GM21526 (cell line): Measurements from ENCODE around the gene C12orf42.

Source experiments
- ATAC-seq: cut with Tn5 transposase; IDR thresholded peaks from one replicate; pipeline ENCODE4 v1.9.1; 2021; ENCODE audit warnings: moderate library complexity; ENCODE audit not compliant: unreplicated experiment, low FRiP score

Gene C12orf42

GRCh38 chr12:103350116-103350515 is 145.7 kb downstream of the C12orf42 start:
- no peak for ATAC-seq

GRCh38 chr12:103348935-103349334 is 146.8 kb downstream of the C12orf42 start:
- no peak for ATAC-seq

DNA sequence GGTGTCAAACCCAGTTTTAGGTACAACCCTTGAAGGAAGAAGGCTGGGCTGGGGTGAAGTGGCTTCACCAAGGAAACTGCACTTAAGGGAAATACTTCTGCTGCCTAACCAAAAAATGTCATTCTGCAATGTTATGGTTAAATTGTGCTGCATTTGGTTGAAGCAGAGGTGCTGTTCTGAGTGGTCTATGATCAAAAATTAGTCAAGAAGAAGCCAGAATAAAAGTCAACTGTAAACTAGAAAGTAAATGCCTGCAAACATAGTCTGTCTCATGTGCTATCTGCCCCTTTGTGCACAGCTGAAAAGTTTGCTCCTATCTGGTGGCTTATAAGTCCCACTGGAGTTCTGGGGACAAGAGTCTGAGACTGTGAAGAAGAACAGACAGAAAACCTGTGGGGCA is 158.8 kb downstream of the C12orf42 start:
- no peak for ATAC-seq

DNA sequence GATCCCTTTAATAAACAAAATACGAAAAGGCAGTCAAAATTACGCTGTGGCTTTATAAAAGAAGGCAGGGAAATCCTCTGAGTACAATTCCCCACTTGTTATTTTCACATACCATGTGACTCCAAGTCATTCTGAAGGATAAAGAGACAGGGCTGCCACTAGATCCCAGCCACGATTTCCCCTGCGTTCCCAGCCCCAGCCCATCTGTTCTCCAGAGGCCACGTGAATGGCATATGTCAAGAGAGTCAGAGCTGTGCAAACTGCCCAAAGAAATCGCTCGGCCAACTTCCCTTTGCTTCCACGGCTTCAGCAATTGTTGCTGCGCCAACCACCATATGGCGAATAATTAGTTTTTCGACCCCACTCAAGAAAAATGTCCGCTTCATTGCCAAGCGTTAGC is 161.3 kb downstream of the C12orf42 start:
- ATAC-seq: no peak

DNA sequence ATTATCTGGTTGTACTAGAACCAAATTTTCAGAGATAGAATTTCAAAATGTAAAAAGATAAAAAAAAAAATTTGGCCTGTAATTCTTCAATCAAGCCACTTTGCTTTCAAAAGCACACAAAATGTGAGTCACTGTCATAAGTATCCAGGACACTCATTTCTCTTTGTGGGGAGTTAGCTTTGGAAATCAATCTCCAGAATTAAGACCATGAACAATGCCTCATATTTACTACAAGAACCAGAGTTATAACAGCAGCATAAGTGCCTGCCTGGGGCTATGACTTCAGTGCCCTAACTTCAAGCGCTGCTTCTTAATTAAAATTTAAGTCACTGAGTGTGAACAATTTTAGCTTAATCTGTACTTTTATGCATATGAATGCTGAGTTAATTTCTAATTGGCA is 162.1 kb downstream of the C12orf42 start:
- no peak for ATAC-seq

- ATAC-seq: no peak
Observed at GRCh38 chr12:103331643-103332042, 164.1 kb downstream of the C12orf42 start.

GRCh38 chr12:103330672-103331071 is 165.1 kb downstream of the C12orf42 start:
- ATAC-seq: no peak

GRCh38 chr12:103327676-103328075 is 168.1 kb downstream of the C12orf42 start:
- ATAC-seq: no peak

DNA sequence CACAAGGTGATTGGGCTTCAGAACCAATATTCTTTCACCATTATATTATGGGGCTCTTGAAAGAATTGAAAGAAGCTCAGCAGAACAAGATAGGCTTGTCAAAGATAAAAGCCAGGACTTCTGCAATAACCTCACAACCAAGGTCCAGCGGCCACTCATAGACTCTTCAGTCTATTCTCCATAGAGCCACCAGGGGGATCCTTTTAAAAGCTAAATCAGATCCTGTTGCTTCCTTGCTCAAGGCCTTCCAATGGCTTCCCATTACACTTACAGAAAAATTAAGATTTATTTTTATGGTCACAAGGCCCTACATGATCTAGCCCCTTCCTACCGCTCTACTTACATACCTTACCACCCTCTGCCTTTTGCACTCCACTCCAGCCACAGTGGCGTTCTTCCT is 169.6 kb downstream of the C12orf42 start:
- ATAC-seq: no peak

DNA sequence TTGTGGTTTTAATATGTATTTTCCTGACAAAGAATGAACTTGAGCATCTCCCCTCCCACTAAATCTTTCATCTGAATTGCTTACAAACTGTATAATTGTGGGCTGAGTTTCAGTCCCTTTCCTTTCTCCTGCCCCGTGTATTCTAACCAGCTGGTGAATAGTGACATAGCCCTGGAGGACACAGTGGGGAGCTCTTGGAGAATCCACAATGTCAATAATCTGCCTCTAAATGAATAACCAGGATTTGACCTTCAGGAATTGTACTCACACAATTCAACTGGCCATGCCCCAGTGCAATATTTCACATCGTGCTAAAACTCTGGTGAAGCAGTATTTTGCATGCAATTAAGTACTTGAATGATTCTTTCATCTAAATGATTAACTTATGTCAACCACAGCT is 177.2 kb downstream of the C12orf42 start:
- no peak for ATAC-seq

DNA sequence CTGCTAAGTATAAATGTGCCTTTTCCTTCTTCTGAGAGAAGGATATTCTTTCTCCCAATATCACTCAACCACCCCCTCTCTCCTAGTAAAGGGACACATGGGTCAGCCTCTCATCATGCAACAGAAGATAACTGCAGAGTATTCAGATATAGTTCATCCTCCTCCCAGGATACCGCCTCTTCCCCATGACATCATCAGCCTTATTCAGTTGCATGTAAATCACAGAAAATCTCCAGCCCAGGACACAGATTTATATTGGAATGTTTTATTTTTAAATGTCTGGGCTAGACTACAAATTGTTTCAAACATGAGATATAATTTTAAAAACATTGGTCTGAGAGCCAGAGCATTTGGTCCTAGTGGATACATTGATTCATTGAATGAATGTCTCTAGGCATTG is 178.5 kb downstream of the C12orf42 start:
- no peak for ATAC-seq

DNA sequence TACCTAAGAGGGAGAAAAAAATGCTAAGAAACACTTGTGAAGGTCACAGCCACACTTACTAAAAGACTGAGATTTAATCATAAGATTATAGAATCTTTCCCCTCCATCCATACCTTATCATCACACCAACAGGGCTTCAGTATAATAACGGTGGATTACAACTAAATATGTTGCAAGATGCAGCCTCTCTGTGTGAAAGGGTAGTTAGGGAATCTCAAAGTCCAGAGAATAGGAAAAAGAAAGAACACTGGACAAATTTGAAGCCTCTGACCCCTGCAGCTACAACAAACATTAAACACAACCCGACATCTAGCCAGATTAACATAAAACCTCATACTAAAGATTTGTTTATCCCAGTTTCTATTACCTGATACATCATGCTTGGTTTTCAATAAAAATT is 181.0 kb downstream of the C12orf42 start:
- ATAC-seq: no peak

DNA sequence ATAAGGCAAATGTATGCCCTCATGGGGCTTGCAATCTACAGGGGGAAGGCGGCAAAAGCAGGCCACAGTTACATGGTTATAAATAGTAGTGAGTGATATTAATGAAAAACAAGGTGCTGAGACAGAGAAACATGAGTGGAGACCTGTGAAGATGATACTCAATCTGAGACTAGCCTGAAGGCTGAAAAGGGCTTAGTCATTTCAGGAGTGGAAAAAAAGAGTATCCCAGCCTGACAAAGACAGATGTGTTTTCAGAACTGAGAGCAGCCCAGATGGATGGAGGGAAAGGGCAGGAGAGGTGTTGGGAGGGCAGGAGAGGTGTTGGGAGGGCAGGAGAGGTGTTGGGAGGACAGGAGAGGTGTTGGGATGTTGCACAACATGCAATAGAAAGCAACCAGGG is 181.9 kb downstream of the C12orf42 start:
- ATAC-seq: no peak

GRCh38 chr12:103312742-103313354 is 182.9 kb downstream of the C12orf42 start:
- no peak for ATAC-seq

DNA sequence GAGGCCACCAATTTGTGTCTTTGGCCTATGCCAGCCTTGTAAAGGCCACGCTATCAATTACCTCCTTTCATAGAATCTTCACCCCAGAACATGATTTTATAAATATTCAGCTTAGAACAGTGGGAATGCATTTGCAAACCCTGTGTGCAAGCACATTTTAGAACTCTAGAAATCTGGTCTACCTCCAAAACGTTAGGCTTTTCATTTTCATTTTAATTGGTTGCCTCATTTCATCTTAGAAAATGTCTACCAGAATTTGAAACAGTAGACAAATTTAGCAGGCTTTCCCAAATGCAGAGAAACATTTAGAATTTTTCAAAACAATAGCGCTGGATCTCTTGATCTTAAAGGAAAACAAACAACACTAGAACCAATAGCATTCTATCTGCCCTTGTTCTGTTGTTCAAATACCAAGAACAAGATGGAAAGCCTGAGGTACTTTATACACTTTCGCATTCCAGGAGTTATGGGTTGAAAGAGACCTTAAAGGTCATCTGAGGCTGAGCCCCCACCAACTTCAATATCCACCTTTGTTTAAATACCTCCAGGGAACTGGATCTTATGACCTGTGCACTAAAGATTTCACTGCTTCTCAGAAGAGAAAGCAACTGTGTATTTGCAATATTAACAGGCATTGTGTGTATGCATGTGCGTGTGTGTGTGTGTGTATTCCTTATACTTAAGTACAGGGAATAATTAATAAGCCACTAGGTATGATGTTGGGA is 185.1 kb downstream of the C12orf42 start:
- no peak for ATAC-seq

DNA sequence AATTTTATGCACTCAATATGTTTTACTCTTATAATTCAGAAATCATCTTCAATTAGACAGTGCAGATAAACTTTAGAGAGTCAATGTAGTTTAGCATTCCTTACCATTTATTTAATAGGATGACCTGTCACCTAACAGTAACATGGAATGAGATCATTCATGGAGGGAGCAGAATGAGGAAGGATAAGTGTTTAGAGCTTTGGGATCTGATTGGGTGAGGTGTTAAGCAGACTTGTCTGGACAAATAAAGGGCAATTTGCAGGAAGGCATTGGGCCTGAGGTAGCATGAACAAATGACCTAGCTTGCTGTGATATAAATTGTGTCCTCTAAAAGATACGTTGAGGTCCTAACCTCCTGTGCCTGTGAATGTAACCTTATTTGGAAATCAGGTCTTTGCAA is 187.4 kb downstream of the C12orf42 start:
- no peak for ATAC-seq

- ATAC-seq: no peak
Observed at GRCh38 chr12:103303484-103303883, 192.3 kb downstream of the C12orf42 start.

- no peak for ATAC-seq
Observed at GRCh38 chr12:103301642-103302591, 193.9 kb downstream of the C12orf42 start.

DNA sequence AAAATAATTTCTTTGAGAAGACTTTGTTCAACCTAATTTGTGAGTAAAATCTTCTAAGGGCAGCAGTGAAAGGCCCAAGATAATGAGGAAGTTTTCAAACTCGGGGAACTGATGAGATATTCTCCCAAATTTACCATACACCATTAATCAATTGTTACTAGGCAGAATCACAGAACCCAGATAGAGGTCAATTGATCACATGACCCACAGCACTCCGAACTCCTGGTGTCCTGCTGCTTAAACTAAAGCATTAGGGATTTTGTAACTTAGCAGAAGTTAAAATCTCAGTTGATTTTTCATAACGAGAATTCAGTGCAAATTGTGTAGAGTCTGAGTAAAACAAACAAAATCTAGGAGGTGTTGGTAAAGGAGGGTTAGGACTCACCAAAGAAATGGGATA is 207.8 kb downstream of the C12orf42 start:
- no peak for ATAC-seq

DNA sequence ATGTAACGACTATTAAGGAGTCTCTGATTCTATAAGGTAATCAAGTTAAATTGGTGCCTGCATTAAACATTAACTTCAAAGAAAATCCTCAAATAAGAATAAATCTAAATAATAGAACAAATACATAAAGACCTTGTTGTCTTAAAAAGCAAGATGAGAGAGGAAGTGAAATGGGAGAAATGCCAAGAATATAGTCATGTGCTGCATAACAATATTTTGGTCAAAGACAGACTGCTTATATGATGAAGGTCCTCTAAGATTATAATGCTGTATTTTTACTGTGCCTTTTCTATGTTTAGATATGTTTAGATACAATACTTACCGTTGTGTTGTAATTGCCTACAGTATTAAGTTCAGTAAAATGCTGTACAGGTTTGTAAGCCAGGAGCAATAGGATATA is 213.6 kb downstream of the C12orf42 start:
- no peak for ATAC-seq

- peak; percentile 93 for ATAC-seq
Observed at GRCh38 chr12:103279444-103279843, 216.3 kb downstream of the C12orf42 start.
